GM18520 (cell line): ENCODE measurements around the gene KIAA0513.

ENCODE experiments used
- ATAC-seq: cut with Tn5 transposase; IDR thresholded peaks from one replicate; pipeline ENCODE4 v1.9.1; 2021; ENCODE audit not compliant: unreplicated experiment

The KIAA0513 gene

GRCh38 chr16:85067426-85067825, 39.8 kb downstream of the KIAA0513 start:
- no peak for ATAC-seq

GRCh38 chr16:85068746-85069145, 41.2 kb downstream of the KIAA0513 start:
- ATAC-seq: no peak

- ATAC-seq: no peak
These were observed 41.6 kb downstream of the KIAA0513 start for GRCh38 chr16:85069171-85069570.

- ATAC-seq: no peak
These were observed 44.7 kb downstream of the KIAA0513 start for GRCh38 chr16:85072076-85072860.

GRCh38 chr16:85072947-85073346, 45.4 kb downstream of the KIAA0513 start:
- no peak for ATAC-seq

GRCh38 chr16:85074225-85074914, 46.8 kb downstream of the KIAA0513 start:
- ATAC-seq: no peak

- ATAC-seq: no peak
These were observed 47.8 kb downstream of the KIAA0513 start for GRCh38 chr16:85075236-85075924.

GRCh38 chr16:85077039-85077438, 49.4 kb downstream of the KIAA0513 start:
- ATAC-seq: no peak

GRCh38 chr16:85077576-85078125, 50.1 kb downstream of the KIAA0513 start:
- ATAC-seq: no peak

- no peak for ATAC-seq
These were observed 50.6 kb downstream of the KIAA0513 start for GRCh38 chr16:85078226-85078625.

- ATAC-seq: no peak
These were observed 51.4 kb downstream of the KIAA0513 start for GRCh38 chr16:85078952-85079351.

- no peak for ATAC-seq
These were observed 52.4 kb downstream of the KIAA0513 start for GRCh38 chr16:85079785-85080570.

GRCh38 chr16:85081038-85081437, 53.4 kb downstream of the KIAA0513 start:
- ATAC-seq: no peak

- ATAC-seq: no peak
These were observed 54.2 kb downstream of the KIAA0513 start for GRCh38 chr16:85081765-85082164.

GRCh38 chr16:85082173-85083050, 54.8 kb downstream of the KIAA0513 start:
- no peak for ATAC-seq

- no peak for ATAC-seq
These were observed 55.5 kb downstream of the KIAA0513 start for GRCh38 chr16:85083051-85083639.

- ATAC-seq: no peak
These were observed 57.4 kb downstream of the KIAA0513 start for GRCh38 chr16:85084841-85085510.

- ATAC-seq: no peak
These were observed 58.1 kb downstream of the KIAA0513 start for GRCh38 chr16:85085721-85086120.
